GM23338 (cell line): ENCODE results near the gene SEC14L6.

Experiments used
- CREB1 ChIP-seq: fragments of 250-450 bp; sonication (Bioruptor Pico); IDR thresholded peaks from 2 replicates; pipeline ENCODE4 v1.5.0; 2020; ENCODE audit warnings: low read depth, mild to moderate bottlenecking, moderate library complexity
- CTCF ChIP-seq, 2 experiments: fragments of 200-600 bp in 1 of 2; sonication (generic) in 1 of 2; conservative IDR thresholded peaks; 2 replicates each; pipeline versions ENCODE4 v1.5.1 to v1.6.1; 2016 to 2017; ENCODE audit warnings: antibody characterized with exemption in 2 of 2, low read depth in 2 of 2, mild to moderate bottlenecking in 2 of 2, moderate library complexity in 1 of 2
- POLR2AphosphoS5 ChIP-seq: IDR thresholded peaks from 2 replicates; pipeline ENCODE4 v1.6.1; 2016; ENCODE audit warnings: antibody characterized with exemption, low read depth

GRCh38 chr22:30513462-30513861, 33.1 kb downstream of the SEC14L6 start:
- TF ChIP-seq CTCF (conservative IDR thresholded peaks at IDR 0.05; ENCODE audit: low read depth in 2 of 2) (no peak), POLR2AphosphoS5 (no peak), CREB1 (CRISPR knock-in tag) (no peak)
